ENCODE measurements around the gene CCT6B. TPM values are rescaled to one million over a fixed set of nuclear protein-coding genes. Genes with fewer than 3 reads are reported as not detected.

CCT6B gene, protein sequence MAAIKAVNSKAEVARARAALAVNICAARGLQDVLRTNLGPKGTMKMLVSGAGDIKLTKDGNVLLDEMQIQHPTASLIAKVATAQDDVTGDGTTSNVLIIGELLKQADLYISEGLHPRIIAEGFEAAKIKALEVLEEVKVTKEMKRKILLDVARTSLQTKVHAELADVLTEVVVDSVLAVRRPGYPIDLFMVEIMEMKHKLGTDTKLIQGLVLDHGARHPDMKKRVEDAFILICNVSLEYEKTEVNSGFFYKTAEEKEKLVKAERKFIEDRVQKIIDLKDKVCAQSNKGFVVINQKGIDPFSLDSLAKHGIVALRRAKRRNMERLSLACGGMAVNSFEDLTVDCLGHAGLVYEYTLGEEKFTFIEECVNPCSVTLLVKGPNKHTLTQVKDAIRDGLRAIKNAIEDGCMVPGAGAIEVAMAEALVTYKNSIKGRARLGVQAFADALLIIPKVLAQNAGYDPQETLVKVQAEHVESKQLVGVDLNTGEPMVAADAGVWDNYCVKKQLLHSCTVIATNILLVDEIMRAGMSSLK
- total RNA-seq, result 1.9 and 2.9 TPM in 2 replicates

DNA sequence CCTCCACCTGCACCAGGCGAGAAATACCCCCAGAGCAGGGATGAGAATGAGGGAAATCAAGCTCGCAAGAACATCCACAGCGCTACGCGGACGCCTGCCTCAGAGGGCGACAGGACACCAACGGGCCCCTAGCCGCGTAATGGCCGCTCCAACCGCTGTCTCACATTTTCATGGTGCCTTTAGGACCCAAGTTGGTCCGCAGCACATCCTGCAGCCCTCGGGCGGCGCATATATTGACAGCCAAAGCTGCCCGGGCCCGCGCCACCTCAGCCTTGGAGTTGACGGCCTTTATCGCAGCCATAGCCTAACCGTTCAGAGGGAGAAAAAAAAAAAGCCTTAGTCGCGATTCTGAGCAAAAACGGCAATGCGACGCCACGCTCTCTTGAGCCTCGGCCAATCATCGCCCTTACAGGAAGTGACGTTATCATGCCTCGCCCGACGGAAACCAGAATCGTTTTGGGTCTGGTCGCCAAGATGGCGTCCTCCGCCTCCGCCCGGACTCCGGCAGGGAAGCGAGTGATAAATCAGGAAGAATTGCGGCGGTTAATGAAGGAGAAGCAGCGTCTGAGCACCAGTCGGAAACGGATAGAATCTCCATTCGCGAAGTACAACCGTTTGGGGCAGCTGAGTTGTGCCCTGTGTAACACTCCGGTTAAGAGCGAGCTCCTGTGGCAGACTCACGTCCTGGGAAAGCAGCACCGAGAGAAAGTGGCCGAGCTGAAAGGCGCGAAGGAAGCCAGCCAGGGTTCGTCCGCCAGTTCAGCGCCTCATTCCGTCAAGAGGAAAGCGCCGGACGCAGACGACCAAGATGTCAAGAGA is at the start of gene CCT6B, which contains the start of gene ZNF830:
Gene CCT6B (minus strand): TSS at position 368 of the 819 bp plus-strand sequence. CDS start 67 bp downstream, at position 301.
Gene ZNF830 (plus strand): TSS at position 448 of the 819 bp plus-strand sequence. CDS start 27 bp downstream, at position 475.

DNA sequence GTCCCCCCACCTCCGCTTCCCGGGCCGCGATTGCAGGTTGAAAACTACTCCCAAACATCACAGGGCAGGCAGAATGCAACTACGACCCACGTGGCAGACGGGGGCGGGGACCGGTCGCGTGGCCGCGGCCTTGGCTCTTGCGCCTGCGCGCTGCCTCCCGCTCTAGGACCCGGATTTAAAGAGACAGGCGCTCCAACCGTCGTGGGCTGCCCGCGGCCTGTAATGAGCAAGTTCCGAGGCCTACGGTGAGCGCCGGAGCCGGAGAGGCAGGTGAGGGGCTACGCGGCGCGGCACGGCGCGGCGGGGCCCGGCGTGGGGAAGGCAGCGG is 19.1 kb upstream of the CCT6B start, which contains the start of gene LIG3:
Gene LIG3 (plus strand): TSS at position 160 of the 328 bp plus-strand sequence. CDS start 2,494 bp downstream, outside the sequence.

Other genes with a start within 250 kb of the CCT6B start
- 6.7 and 7.3 TPM in 2 replicates for gene ZNF830, start 80 bp upstream of the CCT6B start, total RNA-seq
- 13.7 and 21.4 TPM in 2 replicates for gene LIG3, start 19.1 kb upstream of the CCT6B start, total RNA-seq
- gene RFFL, start 102.2 kb upstream of the CCT6B start, total RNA-seq, result 7.0 and 16.6 TPM in 2 replicates
- 6.4 and 17.3 TPM in 2 replicates for gene RAD51D, start 158.4 kb upstream of the CCT6B start, total RNA-seq
- gene FNDC8, start 160.2 kb upstream of the CCT6B start, total RNA-seq, result not detected in 2 replicates
- gene NLE1, start 180.8 kb upstream of the CCT6B start, total RNA-seq, result 13.0 and 13.5 TPM in 2 replicates
- gene UNC45B, start 186.4 kb upstream of the CCT6B start, total RNA-seq, result 0.17 TPM in 1 of 2 replicates, not detected in the other
- not detected in 2 replicates for gene SLC35G3, start 232.9 kb upstream of the CCT6B start, total RNA-seq